ENCODE results near the gene SLC25A22.

Gene SLC25A22

DNA sequence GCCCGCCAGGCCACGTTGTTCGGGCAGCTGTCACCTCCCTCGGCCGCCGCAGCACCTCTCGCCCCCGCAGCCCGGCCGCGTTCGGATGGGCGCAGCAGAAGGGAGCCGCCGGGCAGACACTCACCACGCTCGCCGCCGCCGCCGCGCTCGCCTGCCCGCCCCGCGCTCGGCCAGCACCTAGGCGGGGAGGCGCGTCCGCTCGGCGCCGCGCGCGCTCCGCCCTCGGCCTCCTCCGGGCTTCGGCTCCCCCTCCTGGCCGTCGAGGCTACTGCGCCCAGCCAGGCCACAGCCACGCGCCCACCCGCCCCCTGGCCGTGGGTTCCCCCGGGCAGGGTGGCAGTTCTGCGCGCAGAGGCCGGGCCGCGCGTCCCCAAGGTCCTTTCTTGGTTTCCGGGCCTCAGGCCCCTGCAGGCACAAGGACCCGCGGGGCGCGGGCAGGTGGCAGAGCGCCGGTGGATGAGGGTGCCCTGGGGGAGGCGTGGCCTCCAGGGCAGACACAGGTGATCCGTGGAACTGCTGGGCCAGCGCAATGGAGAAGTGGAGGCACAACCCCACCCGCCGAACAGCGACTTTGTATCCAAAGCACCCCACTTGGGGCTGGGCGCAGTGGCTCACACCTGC, at the start of gene SLC25A22:
TSS of gene SLC25A22 (minus strand) at position 189 of the 621 bp plus-strand sequence. CDS start 3,275 bp downstream, outside the sequence.
- DNase-seq (ENCODE audit: low read depth, low spot score) = peak; percentile 64

GRCh38 chr11:847876-848275, 49.8 kb upstream of the SLC25A22 start:
- no peak for DNase-seq (ENCODE audit: low read depth, low spot score)

DNA sequence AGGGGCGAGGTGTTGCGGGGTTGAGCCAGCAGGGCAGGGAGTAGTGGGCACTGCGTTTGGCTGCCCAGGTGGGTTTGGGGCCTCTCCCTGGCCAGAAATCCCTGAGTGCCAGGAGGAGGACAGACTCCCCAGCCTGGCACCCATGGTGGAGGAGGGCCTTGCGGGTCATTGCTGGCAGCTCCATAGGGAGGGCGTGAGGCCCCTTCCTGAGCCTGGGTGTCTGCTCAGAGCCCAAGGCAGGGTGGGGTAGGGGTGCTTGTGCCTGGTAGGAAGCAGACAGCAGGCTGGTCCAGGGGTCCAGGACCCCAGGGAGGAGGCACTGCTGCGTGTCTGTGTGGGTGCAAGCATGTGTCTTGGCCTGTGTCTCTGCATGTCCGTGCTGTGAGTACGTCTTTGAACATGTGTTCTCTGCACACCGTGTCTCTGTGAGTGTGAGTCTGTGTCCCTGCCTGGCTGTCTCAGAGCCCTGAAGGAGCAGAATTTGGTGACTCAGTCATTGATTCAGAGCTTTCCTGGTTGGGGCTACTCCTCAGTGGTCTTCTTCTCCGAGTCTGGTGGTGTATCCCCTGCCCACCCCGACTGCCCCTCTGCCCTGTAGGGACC, 48.5 kb upstream of the SLC25A22 start:
- DNase-seq (ENCODE audit: low read depth, low spot score) = no peak

- no peak for DNase-seq (ENCODE audit: low read depth, low spot score)
Observed at GRCh38 chr11:845872-846495, 47.9 kb upstream of the SLC25A22 start.

GRCh38 chr11:844693-845644, 46.9 kb upstream of the SLC25A22 start:
- DNase-seq (ENCODE audit: low read depth, low spot score) = no peak

GRCh38 chr11:843818-844692, 46.0 kb upstream of the SLC25A22 start:
- DNase-seq (ENCODE audit: low read depth, low spot score) = no peak

DNA sequence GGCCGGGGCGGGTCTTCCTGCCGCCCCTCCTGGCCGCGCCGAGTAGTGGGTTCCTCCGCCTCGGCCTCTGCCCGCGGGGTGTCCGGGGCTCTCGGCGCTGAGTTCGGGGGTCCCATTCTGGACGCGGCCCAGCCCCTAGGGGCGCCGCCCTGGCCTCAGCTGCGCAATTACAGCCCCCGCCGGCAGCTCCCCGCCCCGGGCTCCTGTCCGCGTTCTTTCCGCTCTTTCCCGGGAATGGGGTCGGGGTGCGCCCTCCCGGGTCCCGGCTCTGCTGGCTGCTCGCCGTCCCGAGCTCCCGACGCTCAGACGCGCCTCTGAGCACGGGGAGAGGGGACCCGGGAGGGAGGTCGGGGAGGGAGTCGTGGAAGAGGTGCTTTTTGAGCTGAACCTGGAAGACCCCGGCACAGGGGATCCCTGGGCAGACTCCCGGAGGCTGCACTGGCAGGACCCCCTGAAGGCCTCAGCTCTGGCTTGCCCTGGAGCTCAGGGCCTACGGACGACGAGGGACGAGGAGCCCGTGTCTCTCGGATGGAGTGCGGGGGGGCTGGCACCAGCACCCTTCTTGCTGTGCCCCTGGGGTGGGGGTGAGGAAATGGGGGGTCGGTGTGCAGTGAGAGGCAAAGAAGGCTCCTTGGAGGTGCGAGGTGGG, 45.1 kb upstream of the SLC25A22 start:
- no peak for DNase-seq (ENCODE audit: low read depth, low spot score)

GRCh38 chr11:842370-843002, 44.4 kb upstream of the SLC25A22 start, which contains the start of the genes POLR2L and TSPAN4:
Gene POLR2L (minus strand): TSS chr11:842529. CDS start chr11:842508, 21 bp downstream.
Gene TSPAN4 (plus strand): TSS chr11:842852. CDS start chr11:850305, 7,453 bp downstream.
- DNase-seq (ENCODE audit: low read depth, low spot score) = peak; percentile 78

- DNase-seq (ENCODE audit: low read depth, low spot score) = no peak
Observed at GRCh38 chr11:841981-842369, 43.9 kb upstream of the SLC25A22 start.

GRCh38 chr11:839875-840617, 42.0 kb upstream of the SLC25A22 start:
- DNase-seq (ENCODE audit: low read depth, low spot score) = no peak

DNA sequence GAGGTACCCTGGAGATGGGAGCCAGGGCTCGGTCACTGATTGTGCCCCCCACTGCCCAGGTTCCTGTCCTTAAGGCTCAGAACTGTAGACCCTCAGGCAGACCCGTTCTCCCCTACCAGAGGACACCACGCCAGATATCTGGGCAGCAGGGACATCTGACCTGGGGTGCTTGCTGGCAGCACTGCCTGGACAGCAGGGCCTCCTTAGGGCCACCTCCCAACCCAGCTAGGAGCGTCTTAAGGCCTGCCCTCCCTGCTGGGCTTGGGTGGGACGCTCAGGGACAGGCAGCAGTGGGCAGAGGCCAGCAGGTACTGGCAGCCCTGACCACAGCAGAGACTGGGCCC, 41.2 kb upstream of the SLC25A22 start:
- no peak for DNase-seq (ENCODE audit: low read depth, low spot score)

DNA sequence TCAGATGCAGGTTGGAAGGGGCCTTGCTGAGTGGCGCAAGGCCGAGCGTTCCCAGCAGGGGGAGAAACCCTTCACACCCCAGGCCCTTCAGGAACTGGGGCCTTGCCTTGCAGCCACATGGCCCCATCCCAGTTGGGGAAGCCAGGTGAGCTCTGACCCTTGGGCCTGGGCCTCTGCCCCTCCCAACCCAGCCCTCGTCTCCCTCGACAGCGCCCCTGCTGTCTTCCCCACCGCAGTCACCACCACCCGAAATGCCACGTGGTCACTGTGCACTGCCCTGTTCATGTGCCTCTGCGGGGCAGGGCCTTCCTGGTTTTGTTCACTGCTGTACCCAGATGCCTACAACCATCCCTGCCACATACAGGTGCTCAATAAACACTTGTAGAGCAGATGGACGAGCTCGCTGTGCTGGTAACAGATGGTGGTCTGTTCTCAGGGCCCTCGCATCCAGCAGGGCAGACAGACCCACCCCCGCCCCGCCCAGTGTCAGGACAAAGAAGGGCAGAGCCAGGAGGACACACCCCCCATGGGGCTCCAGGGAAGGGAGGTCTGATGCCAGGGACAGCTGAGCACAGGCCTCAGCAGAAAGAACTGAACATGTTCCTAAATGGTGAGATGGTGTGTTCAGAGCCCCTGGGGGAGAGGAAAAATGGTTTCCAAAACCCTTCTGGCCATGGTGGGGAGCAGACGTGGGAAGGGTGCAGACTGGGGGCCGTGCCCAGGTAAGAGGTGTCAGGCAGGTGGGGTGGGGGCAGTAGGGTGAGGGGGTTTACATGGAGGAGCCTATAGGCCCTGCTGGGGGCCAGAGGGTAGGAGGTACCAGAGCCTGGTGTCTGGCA, 40.6 kb upstream of the SLC25A22 start:
- no peak for DNase-seq (ENCODE audit: low read depth, low spot score)

DNA sequence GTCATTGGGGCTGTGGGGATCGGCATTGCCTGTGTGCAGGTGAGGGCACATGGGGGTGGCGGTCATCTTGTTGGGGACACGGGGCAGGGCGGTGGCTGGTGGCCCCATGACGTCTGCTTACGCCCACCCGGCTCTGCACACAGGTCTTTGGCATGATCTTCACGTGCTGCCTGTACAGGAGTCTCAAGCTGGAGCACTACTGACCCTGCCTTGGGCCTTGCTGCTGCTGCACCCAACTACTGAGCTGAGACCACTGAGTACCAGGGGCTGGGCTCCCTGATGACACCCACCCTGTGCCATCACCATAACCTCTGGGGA, 39.9 kb upstream of the SLC25A22 start:
- DNase-seq (ENCODE audit: low read depth, low spot score) = no peak

DNA sequence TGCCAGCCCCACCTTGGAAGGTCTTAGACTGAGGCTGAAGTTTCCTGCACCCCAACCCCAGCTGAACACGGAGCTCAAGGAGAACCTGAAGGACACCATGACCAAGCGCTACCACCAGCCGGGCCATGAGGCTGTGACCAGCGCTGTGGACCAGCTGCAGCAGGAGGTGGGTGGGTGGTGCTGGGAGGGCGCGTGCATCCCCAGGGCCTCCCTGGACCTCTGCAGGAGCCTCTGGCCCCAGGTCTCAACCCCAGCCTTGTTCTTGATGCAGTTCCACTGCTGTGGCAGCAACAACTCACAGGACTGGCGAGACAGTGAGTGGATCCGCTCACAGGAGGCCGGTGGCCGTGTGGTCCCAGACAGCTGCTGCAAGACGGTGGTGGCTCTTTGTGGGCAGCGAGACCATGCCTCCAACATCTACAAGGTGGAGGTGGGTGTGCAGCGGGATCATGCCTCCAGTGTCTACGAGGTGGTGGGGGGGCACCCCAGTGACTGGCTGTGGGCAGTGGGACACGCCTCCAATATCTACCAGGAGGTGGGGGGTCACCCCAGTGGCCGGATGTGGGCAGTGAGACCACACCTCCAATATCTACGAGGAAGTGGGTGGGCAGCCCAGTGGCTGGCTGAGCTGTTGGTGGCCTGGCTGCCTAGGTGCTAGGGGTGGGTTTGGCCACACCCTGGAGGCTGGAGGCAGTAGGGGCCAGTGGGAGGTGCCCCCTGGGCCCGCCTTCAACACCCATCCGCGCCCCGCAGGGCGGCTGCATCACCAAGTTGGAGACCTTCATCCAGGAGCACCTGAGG, 39.3 kb upstream of the SLC25A22 start:
- no peak for DNase-seq (ENCODE audit: low read depth, low spot score)

DNA sequence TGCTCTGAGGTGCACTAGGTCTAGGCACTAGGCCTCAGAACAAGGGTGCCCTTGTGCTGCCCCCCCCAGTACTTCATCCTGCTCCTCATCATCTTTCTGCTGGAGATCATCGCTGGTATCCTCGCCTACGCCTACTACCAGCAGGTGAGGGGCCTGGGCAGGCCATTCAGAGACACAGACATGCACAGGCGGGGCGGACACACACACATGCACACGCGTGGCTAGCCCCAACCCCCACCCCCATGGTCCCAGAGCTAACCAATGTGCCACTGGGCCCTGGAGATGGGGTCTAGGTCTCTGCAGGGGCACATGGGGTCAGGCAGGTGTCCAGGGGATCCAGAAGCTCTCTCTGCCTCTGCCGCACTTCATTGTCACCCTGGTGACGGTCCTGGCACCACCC, 38.6 kb upstream of the SLC25A22 start:
- DNase-seq (ENCODE audit: low read depth, low spot score) = no peak

DNA sequence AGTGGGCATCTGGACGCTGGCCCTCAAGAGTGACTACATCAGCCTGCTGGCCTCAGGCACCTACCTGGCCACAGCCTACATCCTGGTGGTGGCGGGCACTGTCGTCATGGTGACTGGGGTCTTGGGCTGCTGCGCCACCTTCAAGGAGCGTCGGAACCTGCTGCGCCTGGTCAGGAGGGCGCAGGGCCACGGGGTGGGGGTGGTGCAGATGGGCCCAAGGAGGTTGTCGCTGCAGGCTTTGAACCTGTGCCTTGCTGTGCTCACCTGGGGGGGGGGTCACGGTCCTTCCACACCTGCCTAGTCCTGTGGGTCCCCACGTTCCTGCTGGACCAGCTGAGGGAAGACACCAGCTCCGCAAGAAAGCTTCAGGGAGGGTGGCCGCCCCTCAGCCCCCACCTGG, 38.2 kb upstream of the SLC25A22 start:
- DNase-seq (ENCODE audit: low read depth, low spot score) = no peak

All from activated CD4-positive, CD25-positive, alpha-beta regulatory T cell treated with anti-CD3 and anti-CD28 coated beads, Interleukin-2, amount 50 U/mL, for 16 hours (primary cell).